Cortex of kidney (tissue), 1 donor: ENCODE results near the gene SLC8A1.

ENCODE experiments used
- DNase-seq: peaks from one replicate; lab custom pipeline; 2025; lab: John Stamatoyannopoulos, UW

Gene SLC8A1

DNA sequence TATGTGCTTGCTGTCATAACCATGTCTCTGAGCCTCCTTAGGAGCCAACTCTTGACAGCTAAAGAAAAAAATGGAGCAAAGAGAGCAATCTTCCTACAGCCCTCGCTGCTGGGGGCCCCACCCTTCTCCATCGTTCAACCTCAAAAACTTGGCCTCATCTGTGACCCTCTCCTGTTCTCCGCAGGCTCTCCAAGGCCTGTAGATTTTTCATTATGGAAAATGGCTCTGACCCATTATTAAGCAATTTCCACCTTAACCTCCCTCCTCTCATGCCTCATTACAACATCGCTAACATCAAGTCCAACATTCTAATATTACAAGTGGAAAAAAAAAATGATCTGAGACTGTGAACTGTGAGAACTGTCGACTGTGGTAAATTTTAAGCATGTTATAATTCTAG, 98.7 kb downstream of the SLC8A1 start:
- no peak for DNase-seq

- DNase-seq, result no peak
Measured at GRCh38 chr2:40352703-40353099, 99.2 kb downstream of the SLC8A1 start.

- DNase-seq, result no peak
Measured at GRCh38 chr2:40352041-40352702, 99.7 kb downstream of the SLC8A1 start.

GRCh38 chr2:40348665-40349064, 103.2 kb downstream of the SLC8A1 start:
- no peak for DNase-seq

GRCh38 chr2:40348038-40348437, 103.9 kb downstream of the SLC8A1 start:
- no peak for DNase-seq

DNA sequence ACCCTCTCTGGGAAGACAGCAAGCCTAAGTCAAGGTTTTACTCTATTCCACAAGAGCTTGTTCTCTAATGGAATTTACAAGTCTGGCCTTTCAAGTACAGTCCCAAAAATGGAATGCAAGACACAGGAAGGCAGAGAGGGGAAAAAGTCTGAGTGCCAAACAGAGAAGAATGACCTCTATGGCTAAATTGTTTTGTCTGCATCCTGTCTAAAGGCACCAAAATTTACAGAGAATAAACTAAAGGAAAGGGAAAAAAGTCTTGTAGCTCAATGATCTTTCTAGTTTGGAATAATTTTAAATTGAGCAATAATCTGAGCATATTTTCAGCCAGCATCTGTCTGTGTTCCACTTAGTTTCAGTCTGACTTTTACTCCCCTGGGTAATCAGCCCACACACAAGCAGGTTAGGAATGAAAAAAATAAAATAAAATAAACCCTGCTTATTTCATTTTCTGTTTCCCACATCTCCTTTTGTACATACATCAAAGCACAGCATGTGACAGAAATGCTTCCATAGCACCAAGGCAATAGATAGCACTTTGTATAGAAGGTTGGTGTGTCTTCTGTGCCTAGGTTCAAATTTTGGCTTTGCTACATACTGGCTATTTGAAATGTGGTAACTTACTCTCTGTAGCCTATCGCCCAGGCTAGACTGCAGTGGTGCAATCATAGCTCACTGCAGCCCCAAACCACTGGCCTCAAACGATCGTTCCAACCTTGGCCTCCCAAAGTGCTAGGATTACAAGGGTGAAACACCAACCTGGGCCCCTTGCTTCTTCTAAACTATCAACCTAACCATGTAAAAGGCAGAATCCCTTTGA, 105.1 kb downstream of the SLC8A1 start:
- no peak for DNase-seq

- no peak for DNase-seq
Measured at GRCh38 chr2:40344364-40344763, 107.5 kb downstream of the SLC8A1 start.

- DNase-seq, result no peak
Measured at GRCh38 chr2:40343902-40344301, 108.0 kb downstream of the SLC8A1 start.

- no peak for DNase-seq
Measured at GRCh38 chr2:40341198-40341597, 110.7 kb downstream of the SLC8A1 start.

DNA sequence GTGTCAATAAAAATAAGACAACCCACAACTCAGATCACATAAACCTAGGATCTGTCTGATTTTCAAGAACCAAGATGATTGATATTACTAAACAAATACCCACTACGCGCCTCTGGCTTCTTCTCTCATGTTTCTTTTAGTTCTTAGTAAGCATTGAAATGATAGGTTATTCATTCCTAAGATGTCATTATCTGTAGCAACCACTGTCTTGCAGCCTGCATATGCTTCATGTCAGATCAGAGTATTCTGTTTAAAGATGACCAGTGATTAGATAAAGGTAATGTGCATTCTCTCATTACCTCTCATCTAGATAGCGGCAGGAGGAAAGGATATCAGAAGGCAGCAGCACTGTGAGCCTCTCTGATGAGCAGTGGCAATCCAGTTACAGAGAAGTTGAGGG, 112.9 kb downstream of the SLC8A1 start:
- no peak for DNase-seq

- DNase-seq, result no peak
Measured at GRCh38 chr2:40332191-40332826, 119.6 kb downstream of the SLC8A1 start.

DNA sequence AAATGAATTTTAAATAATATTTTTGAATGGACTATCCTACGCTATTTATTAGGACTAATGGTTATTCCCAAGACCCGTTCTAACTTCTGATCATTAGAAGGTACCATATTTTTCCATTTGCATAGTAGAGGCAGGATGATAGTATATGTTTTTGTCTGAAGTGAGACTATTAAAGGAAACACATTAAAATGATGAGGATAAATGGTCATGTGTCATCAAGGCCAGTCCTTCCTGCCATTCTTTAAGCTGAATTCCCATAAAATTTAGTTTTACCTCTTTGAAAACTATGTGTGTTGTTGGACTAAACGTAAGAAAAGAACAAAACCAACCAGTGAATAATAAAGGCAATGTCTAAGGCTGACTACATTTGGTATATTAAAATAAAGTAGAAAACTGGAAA, 121.8 kb downstream of the SLC8A1 start:
- DNase-seq, result no peak

GRCh38 chr2:40329739-40330030, 122.2 kb downstream of the SLC8A1 start:
- DNase-seq, result no peak

DNA sequence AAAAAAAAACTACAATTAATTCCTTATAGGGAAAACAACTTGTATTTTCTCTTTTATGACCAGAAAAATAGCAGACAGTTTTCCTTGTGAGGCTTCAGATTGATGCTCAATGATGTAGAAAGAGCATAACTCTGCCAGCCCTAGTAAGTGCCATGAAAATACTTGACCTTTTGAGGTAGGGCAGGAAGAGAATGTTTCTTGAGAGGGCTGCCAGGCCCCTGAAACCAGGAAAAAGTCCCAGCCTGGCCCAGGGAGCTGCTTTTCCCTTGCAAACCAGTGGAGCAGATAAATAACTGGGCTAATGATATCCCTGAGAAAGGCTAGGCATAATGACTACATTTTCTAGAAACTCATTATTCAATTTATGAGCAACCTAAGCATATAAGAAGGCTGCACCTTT, 126.8 kb downstream of the SLC8A1 start:
- no peak for DNase-seq

DNA sequence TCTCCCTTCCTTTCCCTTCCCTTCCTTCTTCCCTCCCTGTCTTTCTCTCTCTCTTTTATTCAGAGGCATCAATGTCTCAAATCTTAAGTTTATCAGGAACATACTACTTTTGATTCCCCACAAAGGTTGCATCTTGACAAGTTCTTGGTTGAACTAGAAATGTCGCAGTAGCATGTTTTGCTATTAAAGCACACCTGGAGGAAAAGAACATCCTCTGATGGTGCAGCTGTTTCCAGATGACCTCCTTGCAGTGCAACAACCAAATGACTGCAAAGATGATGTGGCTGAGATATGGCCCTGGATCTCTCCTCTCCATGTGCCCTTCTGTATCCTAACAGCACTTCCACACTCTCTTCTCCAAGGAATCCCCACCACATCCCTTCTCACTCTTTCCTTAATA, 127.2 kb downstream of the SLC8A1 start:
- DNase-seq, result no peak

- no peak for DNase-seq
Measured at GRCh38 chr2:40321822-40322221, 130.1 kb downstream of the SLC8A1 start.

GRCh38 chr2:40321016-40321623, 130.8 kb downstream of the SLC8A1 start:
- DNase-seq, result no peak

DNA sequence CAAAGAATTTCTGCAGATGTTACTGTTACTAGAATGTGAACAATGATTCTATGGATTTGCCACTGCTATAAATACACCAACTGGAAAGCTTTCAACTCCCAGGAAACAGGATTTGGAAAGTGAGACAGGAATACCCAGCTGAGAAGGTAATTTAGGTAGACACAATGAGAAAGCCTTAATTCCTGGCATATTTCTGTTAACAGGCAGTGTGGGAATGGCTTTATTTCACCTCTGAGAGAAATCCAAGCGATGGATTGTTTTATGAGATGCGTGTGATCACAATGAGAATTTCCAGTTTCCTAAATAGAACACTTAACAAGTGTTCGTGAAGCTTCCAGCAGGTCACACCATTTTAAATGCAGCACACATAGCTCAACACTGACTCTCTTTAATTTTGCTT, 133.0 kb downstream of the SLC8A1 start:
- no peak for DNase-seq

GRCh38 chr2:40317761-40318160, 134.1 kb downstream of the SLC8A1 start:
- no peak for DNase-seq

GRCh38 chr2:40317046-40317445, 134.8 kb downstream of the SLC8A1 start:
- no peak for DNase-seq

- DNase-seq, result no peak
Measured at GRCh38 chr2:40316620-40317019, 135.3 kb downstream of the SLC8A1 start.

DNA sequence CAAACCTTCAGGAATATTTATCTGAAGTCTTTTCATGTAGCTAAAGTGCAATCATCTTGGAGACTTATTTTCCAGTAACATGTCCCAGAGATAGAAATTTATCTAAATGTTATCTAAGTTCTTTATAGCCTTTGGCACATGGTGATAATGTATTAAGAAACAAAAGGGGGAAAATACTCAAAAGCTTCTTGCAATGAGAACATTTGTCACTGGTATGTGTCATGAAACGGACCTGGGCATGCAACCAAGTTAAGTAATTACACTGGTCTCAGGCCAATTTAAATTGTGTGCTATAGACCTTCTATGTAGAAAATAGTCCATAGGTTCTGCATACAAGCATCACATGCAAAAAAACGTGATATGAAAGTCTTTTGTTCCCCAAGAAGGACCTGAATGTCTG, 136.2 kb downstream of the SLC8A1 start:
- no peak for DNase-seq

- no peak for DNase-seq
Measured at GRCh38 chr2:40311026-40311425, 140.9 kb downstream of the SLC8A1 start.
